GM12875 (cell line): ENCODE data around the gene AEN.

ENCODE experiments used
- H3K4me3 ChIP-seq: one replicate; pipeline ENCODE4 v1.5.1; 2011; ENCODE audit warnings: low read depth, low read length, control low read depth
- TF ChIP-seq, protein P1 (sequence below): IDR thresholded peaks from 2 replicates; pipeline ENCODE4 v1.5.1; 2011; ENCODE audit warnings: low read depth, mild to moderate bottlenecking, control low read depth, inconsistent platforms, low read length, moderate library complexity, borderline replicate concordance; ENCODE audit not compliant: insufficient read depth

Gene AEN

DNA sequence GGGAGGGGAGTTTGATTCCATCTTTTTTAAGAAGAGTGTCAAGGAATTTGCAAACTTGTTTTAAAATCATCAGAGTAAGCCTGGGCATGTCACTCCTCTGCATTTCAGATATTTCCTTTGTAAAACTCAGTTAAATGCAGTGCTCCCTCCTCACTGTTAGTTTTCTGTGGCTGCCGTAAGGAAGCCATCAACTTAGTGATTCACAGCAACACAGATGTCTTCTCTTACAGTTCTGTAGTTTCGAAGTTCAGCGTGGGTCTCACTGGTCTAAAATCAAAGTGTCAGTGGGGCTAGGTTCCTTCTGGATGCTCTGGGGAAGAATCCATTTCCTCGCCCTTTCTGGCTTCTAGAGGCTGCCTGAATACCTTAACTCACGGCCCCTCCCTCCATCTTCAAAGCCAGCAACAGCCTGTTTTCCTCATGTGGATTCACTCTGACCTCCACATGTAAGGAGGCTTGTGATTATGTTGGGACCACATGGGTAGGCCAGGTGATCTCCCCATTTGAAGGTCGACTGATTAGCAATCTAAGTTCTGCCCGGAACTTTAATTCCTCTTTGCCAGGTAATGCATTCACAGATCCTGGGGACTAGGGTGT, 30.1 kb downstream of the AEN start:
- H3K4me3 ChIP-seq = no peak overlapping the region
- TF ChIP-seq, protein P1, sequence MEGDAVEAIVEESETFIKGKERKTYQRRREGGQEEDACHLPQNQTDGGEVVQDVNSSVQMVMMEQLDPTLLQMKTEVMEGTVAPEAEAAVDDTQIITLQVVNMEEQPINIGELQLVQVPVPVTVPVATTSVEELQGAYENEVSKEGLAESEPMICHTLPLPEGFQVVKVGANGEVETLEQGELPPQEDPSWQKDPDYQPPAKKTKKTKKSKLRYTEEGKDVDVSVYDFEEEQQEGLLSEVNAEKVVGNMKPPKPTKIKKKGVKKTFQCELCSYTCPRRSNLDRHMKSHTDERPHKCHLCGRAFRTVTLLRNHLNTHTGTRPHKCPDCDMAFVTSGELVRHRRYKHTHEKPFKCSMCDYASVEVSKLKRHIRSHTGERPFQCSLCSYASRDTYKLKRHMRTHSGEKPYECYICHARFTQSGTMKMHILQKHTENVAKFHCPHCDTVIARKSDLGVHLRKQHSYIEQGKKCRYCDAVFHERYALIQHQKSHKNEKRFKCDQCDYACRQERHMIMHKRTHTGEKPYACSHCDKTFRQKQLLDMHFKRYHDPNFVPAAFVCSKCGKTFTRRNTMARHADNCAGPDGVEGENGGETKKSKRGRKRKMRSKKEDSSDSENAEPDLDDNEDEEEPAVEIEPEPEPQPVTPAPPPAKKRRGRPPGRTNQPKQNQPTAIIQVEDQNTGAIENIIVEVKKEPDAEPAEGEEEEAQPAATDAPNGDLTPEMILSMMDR = no peak

- no peak overlapping the region for H3K4me3 ChIP-seq
- TF ChIP-seq, protein P1 = no peak
These were observed 30.8 kb downstream of the AEN start for GRCh38 chr15:88651971-88652370.

- no peak overlapping the region for H3K4me3 ChIP-seq
- TF ChIP-seq, protein P1 = no peak
These were observed 31.5 kb downstream of the AEN start for GRCh38 chr15:88652456-88653199.

DNA sequence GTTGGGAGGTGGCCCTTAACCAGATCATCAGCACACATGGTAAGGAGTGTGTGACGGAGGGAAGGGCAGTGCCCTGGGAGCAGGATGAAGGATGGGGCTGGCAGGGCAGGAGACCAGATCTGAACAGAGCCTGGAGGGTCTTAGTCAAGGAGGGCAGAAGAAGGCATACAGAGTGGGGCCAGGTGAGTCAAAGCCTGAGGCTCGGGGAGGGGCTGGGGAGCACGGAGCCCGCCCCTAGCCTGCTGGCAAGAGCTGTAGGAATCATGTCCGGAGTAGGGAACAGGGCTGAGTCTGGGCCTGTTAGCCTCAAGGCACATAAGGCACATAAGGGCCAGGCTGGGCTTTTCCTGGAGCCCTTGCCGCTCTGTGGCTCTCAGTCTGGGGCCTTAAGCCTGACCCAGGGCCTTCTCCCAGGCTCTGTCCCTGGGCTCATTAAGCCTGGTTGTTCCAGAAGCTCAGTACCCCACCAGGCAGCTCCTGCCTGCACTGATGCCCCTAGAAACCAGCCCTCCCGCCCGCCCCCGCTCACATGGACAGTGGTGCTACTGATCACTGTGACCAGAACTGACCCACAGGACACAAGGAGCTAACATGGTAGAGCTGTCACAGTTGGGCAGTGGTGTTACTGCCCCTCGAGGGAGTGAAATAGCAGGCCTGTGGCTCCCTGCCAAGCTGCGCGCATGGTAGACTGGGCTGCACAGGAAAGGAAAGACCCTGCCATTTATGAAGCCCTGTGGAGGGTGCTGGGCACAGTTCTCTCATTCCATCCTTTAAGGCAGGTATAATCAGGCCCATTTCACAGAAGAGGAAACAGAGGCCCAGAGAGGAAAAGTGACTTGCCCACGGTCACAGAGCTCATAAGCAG, 32.3 kb downstream of the AEN start:
- TF ChIP-seq, protein P1 = no peak
- no peak overlapping the region for H3K4me3 ChIP-seq

GRCh38 chr15:88654430-88655102, 33.4 kb downstream of the AEN start:
- H3K4me3 ChIP-seq = no peak overlapping the region
- TF ChIP-seq, protein P1 = no peak

DNA sequence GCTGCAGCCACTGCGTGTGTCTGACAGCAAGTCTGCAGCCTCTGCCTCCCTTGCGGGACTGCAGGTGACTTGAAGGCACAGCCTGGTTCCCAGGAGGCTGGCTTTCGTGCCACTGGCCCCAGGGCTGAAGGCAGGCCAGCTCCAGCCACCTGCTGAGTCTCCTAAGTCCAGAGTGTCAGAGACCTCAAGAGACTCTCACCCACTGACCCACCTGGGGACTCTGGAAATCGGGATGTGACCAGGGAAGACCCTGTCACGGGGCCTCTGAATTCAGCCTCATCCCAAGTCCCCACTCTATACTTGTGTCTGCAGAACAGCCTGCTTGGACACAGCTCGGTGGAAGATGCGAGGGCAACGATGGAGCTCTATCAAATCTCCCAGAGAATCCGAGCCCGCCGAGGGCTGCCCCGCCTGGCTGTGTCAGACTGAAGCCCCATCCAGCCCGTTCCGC, 34.0 kb downstream of the AEN start:
- no peak overlapping the region for H3K4me3 ChIP-seq
- TF ChIP-seq, protein P1 = no peak
